ENCODE measurements around the gene LRG1.
"Not testable (repeated sequence)": the region's sequence is repeated elsewhere in the genome, so short reads cannot be mapped to it uniquely, and the experiment has no call there.

LRG1 gene

GRCh38 chr19:4553092-4553695, 13.4 kb upstream of the LRG1 start:
- no peak for DNase-seq (ENCODE audit: low read depth in 2 of 2)

DNA sequence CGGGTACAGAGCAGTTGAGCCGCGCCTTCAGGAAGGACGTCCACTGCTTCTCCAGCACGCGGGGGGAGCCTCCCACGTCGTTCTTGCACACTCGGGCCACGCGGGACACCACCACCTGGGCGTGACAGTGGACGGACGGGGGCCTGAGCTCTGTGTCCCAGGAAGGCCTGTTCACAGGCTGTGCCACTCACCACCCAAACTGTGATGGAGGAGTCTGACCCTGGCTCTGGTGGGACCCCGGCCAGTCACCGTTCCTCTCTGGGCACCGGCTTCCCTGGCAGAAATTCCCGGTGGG, 12.6 kb upstream of the LRG1 start:
- no peak for DNase-seq (ENCODE audit: low read depth in 2 of 2)

- DNase-seq (ENCODE audit: low read depth in 2 of 2): no peak
Measured at GRCh38 chr19:4550479-4551050, 10.7 kb upstream of the LRG1 start.

DNA sequence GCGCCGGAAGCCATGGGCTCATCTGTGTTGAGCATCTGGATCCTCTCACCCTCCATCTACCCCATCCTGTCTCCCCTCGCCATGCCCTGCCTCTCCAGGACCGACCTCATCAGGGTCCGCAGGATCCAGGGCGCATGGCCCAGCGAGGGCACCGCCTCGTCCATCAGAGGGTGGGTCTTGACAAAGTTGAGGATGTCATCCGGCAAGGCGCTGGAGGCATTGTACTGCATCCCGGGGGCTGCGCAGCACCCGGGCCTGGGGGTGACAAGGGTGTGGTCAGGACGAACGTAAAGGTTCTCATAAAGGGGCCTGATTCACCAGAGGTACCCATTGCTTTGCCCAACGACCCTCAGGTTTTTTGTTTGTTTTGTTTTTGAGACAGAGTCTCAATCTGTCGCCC, 10.2 kb upstream of the LRG1 start:
- no peak for DNase-seq (ENCODE audit: low read depth in 2 of 2)

DNA sequence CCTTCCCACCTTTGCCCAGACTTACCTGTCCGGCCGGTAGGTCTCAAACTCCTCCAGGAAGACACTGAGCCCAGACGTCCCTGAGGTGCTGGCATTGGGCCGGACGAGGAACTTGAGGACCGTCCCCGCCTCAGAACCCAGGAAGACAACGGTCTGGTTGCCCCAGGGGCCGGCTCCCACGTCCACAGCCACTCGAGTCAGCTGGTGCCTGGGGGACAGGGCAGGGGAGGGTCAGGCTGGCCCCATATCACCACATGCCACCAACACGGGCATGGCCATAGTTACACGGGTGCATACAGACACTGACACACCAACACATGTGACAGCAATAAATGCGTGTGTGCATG, 8.4 kb upstream of the LRG1 start:
- no peak for DNase-seq (ENCODE audit: low read depth in 2 of 2)

GRCh38 chr19:4547303-4548237, 7.7 kb upstream of the LRG1 start:
- DNase-seq (ENCODE audit: low read depth in 2 of 2): no peak

DNA sequence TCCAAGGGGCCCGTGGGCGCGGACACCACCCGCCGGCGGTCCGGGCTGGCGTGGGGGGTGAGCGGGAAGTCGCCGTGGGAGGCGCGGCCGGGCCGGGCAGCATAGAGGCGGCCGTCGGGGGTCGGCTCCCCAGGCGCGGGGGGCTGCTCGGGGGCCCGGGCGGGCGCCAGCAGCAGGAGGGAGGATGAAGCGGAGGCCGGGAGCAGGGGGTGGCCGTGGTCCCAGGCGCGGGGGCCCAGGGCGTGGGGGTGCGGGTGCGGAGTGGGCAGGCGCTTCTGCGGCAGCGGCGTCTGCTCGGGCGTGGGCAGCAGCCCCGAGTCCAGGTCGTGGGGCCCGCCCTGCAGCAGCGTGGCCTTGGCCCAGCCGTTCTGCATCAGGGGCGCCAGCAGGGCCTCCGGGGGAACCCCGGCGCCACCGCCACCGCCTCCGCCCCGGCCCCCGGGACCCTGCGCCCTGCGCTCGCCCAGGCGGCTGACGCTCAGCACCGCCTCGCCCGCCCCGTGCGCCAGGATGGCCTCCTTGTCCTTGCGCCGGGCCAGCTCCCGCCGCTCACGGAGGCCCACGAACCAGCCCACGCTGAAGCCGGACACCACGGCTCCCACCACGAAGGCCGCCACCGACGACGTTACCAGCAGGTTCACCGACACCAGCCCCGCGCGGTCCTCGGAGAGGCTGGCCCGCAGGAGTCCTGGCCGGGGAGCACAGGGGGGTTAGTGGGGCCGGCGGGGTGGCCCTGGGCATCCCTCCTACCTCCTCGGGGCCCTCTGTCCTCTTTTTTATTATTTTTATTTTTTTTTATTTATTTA, 4.2 kb upstream of the LRG1 start:
- DNase-seq (ENCODE audit: low read depth in 2 of 2): no peak

- no peak for DNase-seq (ENCODE audit: low read depth in 2 of 2)
Measured at GRCh38 chr19:4542896-4543841, 3.3 kb upstream of the LRG1 start.

- not testable (repeated sequence) for DNase-seq (ENCODE audit: low read depth in 2 of 2)
Measured at GRCh38 chr19:4541806-4542145, 1.9 kb upstream of the LRG1 start.

- no peak for DNase-seq (ENCODE audit: low read depth in 2 of 2)
Measured at GRCh38 chr19:4541114-4541805, 1.4 kb upstream of the LRG1 start.

- no peak for DNase-seq (ENCODE audit: low read depth in 2 of 2)
Measured at GRCh38 chr19:4539169-4539692, 605 bp downstream of the LRG1 start.

DNA sequence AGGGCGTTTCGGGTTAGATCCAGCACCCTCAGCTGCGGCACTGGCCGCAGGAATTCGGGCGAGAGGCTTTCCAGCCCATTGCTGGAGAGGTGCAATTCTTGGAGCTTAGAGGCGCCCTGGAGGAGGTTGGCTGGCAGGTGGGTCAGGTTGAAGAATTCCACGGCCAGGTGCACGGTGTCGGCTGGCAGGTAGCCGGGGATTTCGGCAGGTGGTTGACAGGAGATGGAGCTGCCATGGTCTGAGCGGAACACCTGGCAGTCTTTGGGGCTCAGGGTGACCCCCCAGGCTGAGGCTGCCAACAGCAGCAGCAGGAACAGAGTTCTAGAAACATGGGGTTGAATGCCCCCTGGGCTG, 1.3 kb downstream of the LRG1 start:
- DNase-seq (ENCODE audit: low read depth in 2 of 2): no peak

DNA sequence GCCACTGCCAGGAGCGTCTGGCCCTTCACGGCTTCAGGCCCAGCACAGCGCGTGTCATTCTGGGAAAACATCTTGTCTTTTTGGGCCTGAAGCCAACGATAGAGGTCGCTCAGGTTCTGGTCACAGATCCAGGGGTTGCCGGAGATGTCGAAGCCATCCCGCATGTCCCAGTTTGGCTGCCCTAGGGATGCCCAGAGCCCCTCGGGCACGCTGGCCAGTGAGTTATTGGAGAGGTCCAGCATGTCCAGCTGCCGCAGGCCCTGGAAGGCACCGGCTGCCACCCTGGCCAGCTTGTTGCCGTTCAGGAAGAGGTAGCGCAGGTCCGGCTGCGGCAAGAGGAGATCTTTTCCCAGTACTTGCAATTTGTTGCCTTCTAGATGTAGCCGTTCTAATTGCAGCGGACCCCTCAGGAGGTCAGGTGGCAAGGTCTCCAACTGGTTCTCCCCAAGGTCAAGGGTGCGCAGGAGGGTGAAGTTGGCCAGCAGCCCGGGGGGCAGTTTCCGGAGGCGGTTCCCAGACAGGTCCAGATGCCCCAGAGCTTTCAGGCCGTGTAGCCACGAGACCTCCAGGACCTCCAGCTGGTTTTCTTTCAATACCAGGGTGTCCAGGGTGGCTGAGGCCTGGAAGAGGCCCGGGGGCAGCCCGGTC, 1.8 kb downstream of the LRG1 start:
- DNase-seq (ENCODE audit: low read depth in 2 of 2): no peak

DNA sequence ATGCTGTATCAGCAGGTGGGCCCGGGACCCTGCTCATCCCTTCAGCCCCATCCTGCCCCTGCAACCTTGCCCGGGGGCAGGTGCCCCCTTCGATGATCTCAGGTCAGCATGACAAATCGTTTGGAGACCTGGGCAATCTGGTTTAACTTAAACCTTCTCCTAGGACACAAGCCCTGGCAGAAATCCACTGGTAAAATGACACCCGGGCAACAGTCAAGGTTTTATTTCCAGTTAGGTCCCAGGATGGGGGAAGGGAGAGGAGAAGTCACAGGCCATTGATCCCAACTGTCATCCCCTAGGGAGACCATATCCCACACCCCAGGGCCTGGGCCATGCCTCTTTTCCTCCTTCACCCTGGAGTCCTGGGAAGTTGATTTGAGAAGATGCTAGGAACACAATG, 3.0 kb downstream of the LRG1 start:
- no peak for DNase-seq (ENCODE audit: low read depth in 2 of 2)

GRCh38 chr19:4534836-4535658, 4.8 kb downstream of the LRG1 start, which contains the start of gene PLIN5:
TSS of gene PLIN5 (minus strand) at chr19:4535224. CDS start at chr19:4534074, 1,150 bp downstream.
- no peak for DNase-seq (ENCODE audit: low read depth in 2 of 2)

GRCh38 chr19:4533835-4534424, 5.9 kb downstream of the LRG1 start:
- no peak for DNase-seq (ENCODE audit: low read depth in 2 of 2)

- no peak for DNase-seq (ENCODE audit: low read depth in 2 of 2)
Measured at GRCh38 chr19:4533334-4533733, 6.5 kb downstream of the LRG1 start.

GRCh38 chr19:4531562-4532165, 8.2 kb downstream of the LRG1 start:
- no peak for DNase-seq (ENCODE audit: low read depth in 2 of 2)

Data from stimulated activated CD8-positive, alpha-beta memory T cell treated with anti-CD3 and anti-CD28 coated beads, Interleukin-2, amount 100 ng/mL, for 1 hour (primary cell).